ENCODE data around the gene ABCA4.

The ABCA4 gene

DNA sequence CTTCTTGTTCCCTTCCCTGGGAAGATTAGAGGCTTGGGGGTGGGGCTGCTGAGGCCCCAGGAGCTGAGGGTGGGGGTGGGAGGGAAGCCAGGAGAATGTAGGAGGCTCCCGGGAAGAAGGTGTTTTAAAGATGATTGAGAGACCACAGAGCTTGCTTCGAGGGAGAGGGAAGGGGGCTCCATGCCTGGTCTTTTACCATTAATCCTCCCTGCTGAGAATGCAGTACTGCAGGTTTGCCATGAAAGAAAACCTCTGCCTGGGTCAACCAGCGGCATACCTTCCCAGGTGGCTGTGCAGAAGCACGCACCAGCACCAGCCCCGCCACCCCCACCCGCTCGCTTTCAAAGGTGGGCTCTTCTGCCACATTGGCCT, 15.4 kb downstream of the ABCA4 start:
- intact Hi-C loops (cut with DNase I) = no loop called here
- no peak for DNase-seq

DNA sequence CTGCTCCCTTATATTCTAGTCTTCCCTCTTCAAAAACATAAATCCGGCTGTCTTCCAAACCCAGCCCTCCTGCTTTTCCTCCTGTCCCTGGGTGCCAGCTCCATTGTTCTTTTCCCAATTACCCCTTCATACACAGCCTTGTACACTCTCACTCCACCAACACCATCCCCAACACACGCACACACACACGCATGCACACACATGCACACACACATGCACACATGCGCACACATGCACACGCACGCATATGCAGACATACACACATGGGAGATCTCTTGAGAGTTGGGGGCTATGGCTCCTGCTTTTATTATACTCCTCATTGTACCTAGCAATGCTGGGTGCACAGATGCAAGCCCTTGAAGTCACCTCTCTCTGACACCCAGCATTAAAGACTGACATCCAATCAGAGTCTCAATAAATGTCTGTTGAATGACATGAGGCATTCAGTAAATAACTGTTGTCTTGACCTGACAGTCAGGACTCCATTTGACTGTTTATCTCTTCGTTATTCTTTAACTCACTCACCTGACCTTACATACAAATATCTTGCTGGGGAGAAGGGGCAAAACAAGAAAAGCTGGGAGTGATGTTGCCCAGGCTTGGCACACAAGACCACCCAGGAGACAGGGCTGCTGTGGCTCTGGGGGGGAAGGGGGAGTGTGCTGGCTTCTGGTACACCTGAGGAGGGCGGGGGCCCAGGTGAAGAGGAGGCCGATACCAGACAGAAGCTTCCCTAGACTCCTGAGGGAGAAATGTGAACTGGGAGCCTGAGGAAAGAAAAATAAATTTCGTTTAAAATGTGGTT, 16.0 kb downstream of the ABCA4 start:
- no peak for DNase-seq
- intact Hi-C loops (cut with DNase I) = no loop called here

DNA sequence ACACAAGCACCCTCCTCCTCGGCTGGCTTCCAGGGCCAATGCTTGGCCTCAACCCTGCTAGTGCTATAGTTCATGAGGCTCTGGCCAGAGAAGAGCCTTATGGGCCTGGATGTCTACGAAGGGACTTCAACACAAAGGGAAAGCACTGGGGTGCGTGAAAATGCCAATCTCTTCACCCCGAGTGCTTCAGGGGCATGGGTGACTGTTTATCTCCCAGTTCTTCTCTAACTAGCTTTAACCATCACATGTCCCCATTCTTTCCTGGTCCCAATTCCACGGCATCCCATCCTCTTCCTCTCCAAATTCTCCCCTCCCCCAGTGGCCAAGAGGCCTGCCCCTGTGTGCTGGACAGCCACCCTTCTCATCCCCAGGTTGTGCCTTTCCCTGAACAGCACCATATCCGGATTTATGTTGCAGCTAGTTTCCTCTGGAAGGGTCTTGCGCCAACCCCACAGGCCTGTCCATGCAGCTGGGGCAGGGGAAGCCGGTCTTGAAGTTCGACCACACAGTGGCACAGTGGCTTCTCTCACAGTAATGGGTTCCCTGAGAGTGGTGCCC, 16.7 kb downstream of the ABCA4 start:
- DNase-seq = no peak
- intact Hi-C loops (cut with DNase I) = no loop called here

DNA sequence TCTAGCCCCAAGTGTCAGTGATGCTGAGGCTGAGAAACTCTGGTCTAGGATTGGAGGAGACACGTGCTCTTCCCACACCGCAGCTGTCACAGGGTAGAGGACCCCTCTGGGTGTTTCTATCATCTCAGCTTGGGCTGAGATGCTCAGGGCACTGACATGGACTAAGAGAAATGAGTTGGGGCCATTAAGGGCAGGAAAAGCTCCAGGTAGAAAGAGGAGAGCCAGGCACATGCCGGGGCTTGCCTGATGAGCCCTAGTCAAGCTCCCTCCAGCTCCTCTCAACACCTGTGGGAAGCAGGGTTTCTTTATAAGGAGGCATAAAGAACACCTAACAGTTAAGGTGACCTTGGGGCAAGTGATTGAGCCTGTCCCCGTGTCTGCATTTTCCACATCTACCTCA, 17.3 kb downstream of the ABCA4 start:
- DNase-seq = no peak
- intact Hi-C loops (cut with DNase I) = no loop called here

DNA sequence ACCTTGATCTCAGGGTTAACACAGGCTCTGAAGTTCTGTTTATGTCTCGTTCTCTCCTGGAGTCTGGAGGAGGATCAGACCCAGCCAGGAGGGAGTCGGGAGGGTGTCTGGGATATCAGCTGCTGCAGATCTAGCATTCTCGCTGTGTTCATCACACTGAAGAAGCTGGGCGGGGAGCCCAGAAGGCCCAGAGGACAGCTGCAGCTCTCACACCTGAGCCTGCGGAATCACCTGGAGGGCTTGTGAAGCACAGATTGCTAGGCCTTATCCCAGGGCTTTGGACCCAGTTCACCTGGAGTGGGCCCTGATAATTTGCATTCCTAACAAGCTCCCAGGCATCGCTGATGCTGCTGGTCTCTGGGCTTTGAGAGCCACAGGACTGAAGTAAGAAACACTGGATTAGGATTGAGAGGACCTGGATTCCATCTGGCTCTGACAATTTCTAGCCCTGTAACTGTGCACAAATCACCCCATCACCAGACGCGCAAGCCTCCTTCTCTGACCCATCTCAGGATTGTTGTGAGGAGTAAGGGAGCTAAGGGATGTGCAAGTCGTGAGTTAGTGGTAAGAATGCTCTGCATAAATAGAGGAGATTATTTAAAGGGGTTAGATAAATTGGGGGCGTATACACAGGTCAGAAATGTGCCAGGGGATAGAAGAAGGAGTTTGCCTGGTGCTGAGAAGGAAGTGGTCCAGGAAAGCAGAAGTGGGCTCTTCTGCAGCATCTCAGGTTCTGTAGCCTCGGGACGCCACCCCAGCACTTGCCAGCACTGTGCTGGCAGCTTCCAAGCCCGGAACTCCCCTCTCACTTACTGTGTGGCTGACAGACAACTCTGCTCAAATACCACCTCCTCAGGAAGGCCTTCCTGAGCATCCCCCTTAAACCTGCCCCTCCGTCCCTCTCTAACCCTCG, 19.1 kb downstream of the ABCA4 start:
- intact Hi-C loops (cut with DNase I) = no loop called here
- peak in 3 of 10 donors; percentile 26 to 86 (median 47) for DNase-seq

DNA sequence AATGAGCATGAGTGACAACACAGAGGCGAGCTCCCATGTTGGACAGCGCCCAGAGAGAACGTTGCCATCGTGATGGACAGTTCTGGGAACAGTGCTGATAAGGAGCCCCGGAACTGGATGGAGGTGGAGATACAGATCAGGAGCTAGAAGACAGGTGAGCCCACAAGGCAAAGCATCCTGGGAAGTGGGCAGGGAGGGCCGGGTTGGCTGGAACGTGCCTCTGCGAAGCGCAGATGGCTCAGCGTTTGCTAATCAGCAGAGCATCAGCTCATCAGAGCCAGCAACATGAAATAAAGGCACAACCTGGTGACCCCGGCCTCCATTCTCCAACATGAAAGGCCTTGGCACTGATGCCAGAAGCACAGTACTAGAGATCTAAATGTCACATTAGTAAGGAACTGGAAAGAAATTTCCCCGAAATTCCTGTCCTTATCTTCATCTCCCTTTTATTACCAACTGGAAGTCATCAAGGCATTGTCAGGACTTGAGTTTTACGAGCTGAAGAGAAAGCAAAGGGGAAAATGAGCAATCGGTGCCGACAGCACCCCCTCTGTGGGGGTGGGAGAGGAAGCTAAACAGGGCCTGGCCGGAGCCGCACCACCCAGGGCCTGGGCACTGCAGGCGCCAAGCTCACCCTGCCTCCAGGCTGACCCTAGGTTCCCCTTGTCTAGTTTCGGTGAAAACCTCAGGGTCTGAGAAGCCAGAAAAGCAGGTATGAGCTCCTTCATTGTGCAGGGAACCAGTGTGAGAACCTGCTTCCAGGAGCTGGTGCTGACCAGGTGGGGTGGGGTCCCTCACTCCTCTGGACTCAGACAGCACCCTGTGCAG, 19.9 kb downstream of the ABCA4 start:
- no peak for DNase-seq
- intact Hi-C loops (cut with DNase I) = no loop called here

DNA sequence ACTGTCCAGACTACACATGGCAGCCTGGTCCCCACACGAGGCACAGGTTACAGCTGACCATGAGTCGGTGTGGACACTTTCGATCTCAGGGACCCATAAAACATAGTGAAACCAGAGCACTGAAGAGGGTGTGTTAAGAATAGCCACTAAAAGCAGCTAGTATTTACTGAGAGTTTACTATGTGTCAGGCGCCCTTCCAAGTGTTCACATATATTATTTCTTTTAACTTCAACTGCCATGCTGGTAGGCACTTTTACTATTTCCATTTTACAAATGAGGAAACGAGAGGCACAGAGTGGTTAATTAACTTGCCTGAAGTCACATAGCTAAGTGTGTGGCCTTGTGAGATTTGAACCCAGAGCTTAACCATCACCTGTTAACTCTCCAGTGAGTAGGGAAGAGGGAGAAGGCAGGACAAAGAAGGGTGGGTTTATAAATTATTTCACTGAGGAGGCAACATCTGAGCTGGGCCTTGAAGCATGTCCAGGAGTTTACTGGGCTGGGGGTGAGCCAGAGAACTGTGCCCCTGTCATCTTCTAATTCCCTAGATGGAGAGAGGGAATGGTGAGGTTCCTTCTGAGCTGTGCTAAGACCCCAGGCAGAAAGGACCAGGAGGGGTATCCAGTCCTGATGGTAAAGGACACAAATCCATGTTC, 20.7 kb downstream of the ABCA4 start:
- no peak for DNase-seq
- intact Hi-C loops (cut with DNase I) = no loop called here

DNA sequence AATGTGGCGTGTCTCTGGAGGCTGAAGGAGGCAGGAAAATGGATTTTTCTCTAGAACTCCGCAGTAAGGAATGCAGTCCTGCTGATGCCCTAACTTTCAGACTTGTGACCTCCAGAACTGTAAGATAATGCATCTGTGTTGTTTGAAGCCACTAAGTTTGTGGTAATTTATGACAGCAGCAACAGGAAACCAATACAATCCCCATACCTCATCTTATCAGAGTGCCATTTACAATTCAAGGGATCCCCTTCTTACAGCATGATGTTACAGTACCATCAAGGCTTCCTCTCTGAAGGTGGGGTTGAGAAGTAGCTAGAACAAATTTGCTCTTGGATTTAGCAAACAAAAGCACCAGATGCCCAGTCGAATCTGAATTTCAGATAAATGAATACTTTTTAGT, 21.6 kb downstream of the ABCA4 start:
- DNase-seq = no peak
- intact Hi-C loops (cut with DNase I) = no loop called here

DNA sequence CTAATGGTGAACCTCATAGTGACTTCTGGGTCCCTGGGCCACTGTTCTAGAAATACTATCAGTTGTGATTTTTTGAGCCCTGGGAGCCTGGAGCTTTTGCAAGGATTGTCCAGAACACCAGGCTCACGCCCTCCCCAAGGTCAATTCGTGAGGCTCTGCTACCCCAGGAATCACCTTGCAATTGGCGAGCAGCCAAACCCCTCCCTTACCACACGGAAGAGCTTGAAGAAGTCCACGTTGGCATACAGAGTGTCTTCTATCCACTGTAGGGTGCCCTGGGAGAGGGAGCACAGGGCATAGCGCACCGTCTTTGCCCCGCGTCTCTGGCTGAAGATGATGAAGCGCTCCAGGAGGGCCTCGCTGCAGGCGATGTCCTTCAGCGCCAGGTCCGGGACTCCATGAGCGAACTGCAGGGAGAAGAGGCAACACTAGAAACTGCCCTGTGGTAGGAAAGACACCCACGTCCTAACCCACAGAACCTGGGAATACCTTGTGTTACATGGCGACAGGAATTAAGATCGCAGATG, 22.3 kb downstream of the ABCA4 start:
- intact Hi-C loops (cut with DNase I) = no loop called here
- no peak for DNase-seq

DNA sequence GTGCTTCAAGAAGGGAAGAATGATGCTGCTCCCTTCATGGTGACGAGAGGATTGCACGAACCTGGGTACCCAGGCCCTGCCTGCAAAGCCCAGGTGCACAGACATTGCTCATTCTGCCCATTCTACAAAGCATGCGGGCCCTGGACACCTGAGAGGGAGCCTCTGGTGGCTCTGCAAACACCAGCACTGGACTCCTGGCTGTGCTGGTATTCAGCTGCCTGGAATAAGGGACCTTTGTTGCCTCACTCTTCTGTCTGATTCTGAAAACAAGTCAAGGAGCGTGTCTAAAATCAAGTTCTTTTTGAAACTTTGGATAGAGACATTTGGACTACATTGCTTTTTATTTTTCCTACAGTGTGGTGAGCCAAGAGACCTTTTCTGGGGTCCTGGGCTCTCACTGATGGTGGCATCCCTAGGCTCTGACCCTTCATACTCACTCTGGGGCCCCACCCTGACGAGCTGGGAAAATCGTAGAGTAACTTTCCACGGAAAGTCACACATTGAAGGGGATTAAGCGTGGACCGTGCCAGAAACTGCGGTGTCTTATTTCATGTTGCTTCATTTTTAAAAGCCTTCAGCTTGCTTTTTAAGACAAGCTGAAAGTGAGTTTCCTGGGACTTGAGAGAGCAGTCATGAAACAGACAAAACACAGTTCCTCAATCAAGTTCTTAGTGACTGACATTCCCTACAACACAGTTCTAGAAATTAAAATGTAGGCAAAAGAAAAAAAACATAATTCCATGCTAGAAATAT, 24.0 kb downstream of the ABCA4 start:
- DNase-seq = no peak
- intact Hi-C loops (cut with DNase I) = no loop called here

DNA sequence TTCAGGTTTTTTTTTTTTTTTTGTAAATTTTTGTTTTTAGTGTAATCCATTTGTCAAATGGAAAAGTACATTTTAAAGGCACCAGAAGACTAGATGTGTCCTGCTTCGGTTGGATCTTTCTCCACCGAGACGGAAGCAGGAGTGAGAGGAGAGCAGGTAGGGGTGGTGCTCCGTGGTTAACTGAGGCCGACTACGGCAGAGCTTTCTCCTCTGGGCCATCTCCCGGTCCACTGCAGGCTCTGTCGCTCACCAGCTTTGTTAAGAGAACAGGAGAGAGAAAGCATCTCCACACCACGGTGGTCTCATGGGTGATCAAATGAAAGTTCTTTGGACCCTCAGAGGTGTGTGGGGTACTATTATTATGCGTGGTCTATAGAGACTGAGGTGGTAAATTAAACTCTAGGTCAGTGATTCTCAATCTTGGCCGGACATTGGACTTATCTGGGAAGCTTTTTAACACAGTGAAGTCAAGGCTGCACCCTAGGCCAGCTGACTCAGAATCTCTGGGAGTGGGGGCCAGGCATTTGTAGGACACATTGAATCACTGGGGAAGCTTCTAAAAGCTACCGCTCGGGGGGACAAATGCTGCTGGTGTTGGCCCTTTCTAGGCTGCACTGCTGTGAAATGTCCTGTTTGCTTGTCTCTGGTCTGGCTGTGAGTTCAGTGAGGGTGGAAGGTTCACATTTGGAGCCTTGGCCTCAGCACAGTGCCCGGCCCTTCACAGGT, 25.0 kb downstream of the ABCA4 start:
- intact Hi-C loops (cut with DNase I) = no loop called here
- DNase-seq = no peak

DNA sequence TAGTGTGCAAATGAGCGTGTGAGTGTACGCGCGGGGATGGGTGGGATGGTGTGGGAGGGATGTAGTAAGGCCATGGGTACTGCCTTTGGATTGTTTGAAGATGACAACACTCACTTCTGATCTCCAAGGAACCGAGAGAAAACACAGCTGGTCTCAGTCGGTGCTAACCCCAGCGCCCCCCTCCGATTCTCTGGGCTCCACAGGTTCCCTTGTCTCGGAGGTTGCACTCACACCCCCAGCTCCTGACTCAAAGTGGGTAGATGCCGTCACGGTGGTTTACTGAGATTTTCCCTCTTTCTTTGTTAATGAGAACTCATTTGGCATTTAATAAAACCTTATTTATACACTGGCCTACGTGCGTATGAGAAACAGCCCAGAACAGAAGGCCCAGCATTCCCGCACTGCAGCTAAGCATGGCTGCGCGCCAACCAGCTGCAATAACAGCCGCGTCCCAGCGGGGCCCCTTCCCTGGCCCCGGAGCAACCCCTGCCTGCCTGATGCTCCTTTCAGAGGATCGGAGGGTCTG, 25.8 kb downstream of the ABCA4 start:
- DNase-seq = peak; percentile 26 to 91 (median 54)
- intact Hi-C loops (cut with DNase I) = no loop called here

DNA sequence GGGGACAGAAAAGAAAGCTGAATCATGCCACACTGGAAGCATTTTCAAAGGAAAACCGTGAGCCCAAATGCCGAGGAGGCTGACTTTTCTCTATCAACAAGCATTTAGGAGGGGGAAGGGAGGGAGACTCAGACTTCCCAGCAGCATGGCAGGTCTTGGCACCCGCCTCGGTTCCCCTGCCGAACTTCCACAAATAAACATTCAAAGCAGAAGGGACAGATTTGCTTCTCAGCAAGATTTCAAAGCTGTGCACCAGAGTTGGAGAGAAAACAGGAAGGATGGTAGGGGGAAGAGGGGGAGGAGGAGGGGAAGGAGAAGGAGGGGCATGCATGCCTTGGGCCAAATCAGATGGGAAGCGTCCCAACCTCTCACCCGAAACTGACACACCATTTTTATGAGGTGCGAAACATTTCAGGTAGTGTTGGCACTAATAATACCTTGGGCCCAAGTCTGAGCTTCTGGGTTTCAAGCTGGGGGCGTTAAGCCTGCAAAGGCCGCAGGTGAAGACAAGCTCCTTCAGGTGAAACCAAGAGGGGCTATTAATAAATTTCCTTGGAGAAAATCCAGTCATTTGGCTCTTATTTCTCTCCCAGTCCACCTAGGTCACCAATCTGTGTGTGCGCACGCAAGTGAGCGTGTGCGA, 26.4 kb downstream of the ABCA4 start:
- intact Hi-C loops (cut with DNase I) = no loop called here

DNA sequence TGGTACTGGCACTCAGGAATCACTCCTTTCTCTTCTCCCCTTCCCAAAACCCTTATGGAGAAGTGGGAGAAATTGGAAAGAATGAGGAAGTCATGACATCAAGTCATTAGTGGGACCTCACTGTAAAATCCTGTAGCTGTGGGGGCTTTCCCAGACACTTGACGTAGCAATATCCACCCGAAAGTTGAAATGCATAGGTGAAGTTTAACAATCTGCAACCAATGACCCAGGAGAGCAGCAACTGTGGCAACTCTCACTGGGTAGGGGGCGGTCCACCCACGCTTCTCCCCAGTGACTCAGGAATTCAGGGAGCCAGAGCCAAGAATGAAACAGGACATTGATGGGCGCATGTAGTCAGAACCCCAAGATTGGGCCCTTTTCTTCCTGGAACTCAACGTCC, 27.0 kb downstream of the ABCA4 start:
- DNase-seq = no peak
- intact Hi-C loops (cut with DNase I) = no loop called here

More for the DNA sequence above, 26.4 kb downstream of the ABCA4 start:
- peak in 9 of 10 donors; percentile 30 to 90 (median 52) for DNase-seq

DNA sequence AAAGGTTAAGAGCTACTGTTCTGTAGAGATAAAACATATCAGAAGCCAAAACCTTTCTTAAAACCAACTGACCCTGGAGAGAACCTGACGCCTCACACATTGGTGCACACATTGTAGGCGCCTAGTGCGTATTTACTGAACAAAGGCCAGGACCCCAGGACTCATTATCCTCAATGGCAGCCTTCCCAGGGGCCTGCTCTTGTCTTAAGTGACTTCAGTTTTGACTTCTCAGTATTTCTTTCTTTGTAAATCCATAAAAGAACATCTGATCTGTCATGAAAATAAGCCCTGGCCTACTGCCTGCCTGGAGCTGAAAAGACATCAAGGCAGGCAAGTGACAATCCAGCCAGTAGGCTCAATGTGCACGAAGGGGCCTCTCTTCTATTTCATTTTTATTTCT, 27.6 kb downstream of the ABCA4 start:
- intact Hi-C loops (cut with DNase I) = no loop called here
- DNase-seq = no peak

DNA sequence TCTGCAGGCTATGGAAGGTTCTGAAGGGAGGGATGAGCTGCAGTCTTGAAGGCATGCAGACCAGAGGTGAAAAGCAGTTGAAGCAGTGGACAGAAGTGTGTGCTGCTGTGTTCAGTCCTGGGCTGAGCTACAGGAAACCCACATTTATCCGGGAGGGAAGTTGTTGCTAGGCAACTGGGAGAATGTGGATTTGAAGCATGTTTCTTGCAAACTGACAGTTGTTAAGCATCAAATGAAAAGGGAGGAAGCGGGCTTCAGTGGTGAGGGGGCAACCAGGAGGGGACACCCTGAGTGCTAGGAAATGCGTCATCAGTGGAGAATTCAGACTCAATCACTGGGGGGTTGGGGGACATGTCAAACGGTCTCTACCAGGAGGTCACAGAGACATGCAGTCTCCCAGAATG, 28.7 kb downstream of the ABCA4 start:
- intact Hi-C loops (cut with DNase I) = no loop called here
- DNase-seq = no peak

DNA sequence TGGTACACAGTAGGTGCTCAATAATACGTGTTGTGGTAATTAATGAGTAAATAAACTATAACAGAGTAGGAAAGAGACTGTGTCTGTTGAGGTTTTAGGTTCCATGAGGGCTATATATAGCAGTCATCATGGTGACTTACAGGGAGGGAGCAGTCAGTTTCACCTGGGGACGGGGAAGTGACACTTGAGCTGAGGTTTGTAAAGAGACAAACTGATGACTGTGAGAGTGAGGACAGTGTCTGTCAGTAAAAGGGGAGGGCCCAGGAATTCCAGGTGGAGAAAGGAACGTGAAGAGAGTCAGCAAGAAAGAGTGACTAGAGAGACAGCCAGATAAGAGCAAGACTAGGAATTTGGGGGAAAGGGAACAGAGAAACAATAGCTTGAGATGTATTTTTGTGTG, 30.2 kb downstream of the ABCA4 start:
- intact Hi-C loops (cut with DNase I) = no loop called here
- no peak for DNase-seq

DNA sequence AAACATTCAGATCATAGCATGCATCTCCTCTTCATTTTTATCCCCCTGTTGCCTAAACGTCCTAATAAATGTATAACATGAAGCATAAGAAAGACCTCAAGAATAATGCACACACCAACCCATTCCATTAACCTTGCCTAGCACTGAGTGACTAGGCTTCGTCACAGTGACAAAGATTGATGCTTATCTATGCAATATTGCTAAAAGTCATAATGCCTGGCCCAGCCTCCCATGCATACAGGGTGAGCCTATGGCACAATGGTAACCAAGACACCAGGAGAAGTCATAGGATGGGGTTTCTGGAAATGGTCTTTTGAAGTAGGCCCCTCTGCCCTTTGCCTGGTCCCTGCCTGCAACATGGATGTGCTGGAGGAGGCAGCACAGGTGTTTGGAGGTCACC, 33.8 kb downstream of the ABCA4 start:
- intact Hi-C loops (cut with DNase I) = no loop called here
- DNase-seq = no peak

All from posterior cingulate gyrus (tissue), 11 donors.